MM.1S (cell line): ENCODE measurements around the gene FCGR3A.

Experiments used
- EZH2 ChIP-seq: fragments of 300-600 bp; sonication (generic); optimal IDR thresholded peaks from 2 replicates; pipeline ENCODE3; 2017; ENCODE audit warnings: low read depth, mild to moderate bottlenecking, antibody characterized with exemption, low read length, mixed read lengths
- TF ChIP-seq, protein P1 (sequence below): fragments of 300-600 bp; sonication (generic); IDR thresholded peaks from 2 replicates; pipeline ENCODE4 v1.5.1; 2016; ENCODE audit warnings: antibody characterized with exemption, low read length, mixed read lengths

DNA sequence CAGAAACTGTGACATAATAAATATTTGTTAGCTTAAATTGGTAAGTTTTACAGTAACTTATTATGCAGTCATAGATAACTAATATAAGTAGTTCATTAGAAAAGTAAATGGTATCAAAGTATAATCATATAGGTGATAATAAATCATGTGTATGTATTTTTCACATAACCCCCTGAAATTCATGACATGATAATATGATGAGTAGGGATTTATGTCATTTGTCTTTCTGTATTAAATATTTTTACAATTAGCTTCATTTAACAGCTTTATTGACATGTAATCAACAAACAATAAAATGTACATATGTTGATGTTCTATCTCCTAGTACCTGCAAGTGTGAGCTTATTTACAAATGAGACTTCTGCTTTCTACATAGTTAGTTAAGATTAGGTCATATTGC is 54.1 kb downstream of the FCGR3A start:
- TF ChIP-seq, protein P1, sequence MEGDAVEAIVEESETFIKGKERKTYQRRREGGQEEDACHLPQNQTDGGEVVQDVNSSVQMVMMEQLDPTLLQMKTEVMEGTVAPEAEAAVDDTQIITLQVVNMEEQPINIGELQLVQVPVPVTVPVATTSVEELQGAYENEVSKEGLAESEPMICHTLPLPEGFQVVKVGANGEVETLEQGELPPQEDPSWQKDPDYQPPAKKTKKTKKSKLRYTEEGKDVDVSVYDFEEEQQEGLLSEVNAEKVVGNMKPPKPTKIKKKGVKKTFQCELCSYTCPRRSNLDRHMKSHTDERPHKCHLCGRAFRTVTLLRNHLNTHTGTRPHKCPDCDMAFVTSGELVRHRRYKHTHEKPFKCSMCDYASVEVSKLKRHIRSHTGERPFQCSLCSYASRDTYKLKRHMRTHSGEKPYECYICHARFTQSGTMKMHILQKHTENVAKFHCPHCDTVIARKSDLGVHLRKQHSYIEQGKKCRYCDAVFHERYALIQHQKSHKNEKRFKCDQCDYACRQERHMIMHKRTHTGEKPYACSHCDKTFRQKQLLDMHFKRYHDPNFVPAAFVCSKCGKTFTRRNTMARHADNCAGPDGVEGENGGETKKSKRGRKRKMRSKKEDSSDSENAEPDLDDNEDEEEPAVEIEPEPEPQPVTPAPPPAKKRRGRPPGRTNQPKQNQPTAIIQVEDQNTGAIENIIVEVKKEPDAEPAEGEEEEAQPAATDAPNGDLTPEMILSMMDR, result no peak
- TF ChIP-seq EZH2, result no peak
